K562 (cell line): ENCODE measurements around the gene PLA2G4A.

Experiments used
- CBX5 ChIP-seq: IDR thresholded peaks from 2 replicates; pipeline ENCODE4 v1.6.1; 2014; ENCODE audit warnings: low read depth, borderline replicate concordance
- NCOA6 ChIP-seq: fragments of 450-650 bp; IDR thresholded peaks from 2 replicates; pipeline ENCODE4 v1.6.1; 2017; ENCODE audit warnings: mild to moderate bottlenecking
- ZNF655 ChIP-seq: fragments of 250-450 bp; sonication (Bioruptor Pico); IDR thresholded peaks from 2 replicates; pipeline ENCODE4 v1.5.0; 2021

- TF ChIP-seq CBX5 = no peak
- no peak for TF ChIP-seq NCOA6
- no peak for TF ChIP-seq ZNF655 (CRISPR knock-in tag)
Observed at GRCh38 chr1:186997877-186998276, 169.1 kb downstream of the PLA2G4A start.
